ENCODE measurements around the gene ATAD5.

The ATAD5 gene

GRCh38 chr17:30913955-30914354 is 82.2 kb downstream of the ATAD5 start:
- Histone ChIP-seq H3K27me3 (ENCODE audit: insufficient read depth, poor library complexity, severe bottlenecking) (no peaks in the 10 kb centered on the region), H3K4me3 (replicated peaks; ENCODE audit: insufficient read depth, low read length) (no peak overlapping the region), H3K27ac (replicated peaks) (no peak overlapping the region)
- TF ChIP-seq GABPA (IDR thresholded peaks at IDR 0.05; ENCODE audit: low read depth) (no peak), SPI1 (IDR thresholded peaks at IDR 0.05; ENCODE audit: borderline replicate concordance, low read depth) (no peak), CTCF (IDR thresholded peaks at IDR 0.05; ENCODE audit: insufficient read depth, low read length) (no peak), POLR2AphosphoS5 (IDR thresholded peaks at IDR 0.05; ENCODE audit: low read depth) (no peak), REST (IDR thresholded peaks at IDR 0.05; ENCODE audit: insufficient replicate concordance, low read depth) (no peak)
- DNase-seq (ENCODE audit: low read depth in 1 of 2, low spot score in 1 of 2) = no peak

GRCh38 chr17:30915833-30916611 is 84.3 kb downstream of the ATAD5 start:
- Histone ChIP-seq H3K4me3 (replicated peaks; ENCODE audit: insufficient read depth, low read length) (no peak overlapping the region), H3K27ac (replicated peaks) (no peak overlapping the region), H3K27me3 (ENCODE audit: insufficient read depth, poor library complexity, severe bottlenecking) (no peaks in the 10 kb centered on the region)
- DNase-seq (ENCODE audit: low read depth in 1 of 2, low spot score in 1 of 2) = no peak
- TF ChIP-seq SPI1 (IDR thresholded peaks at IDR 0.05; ENCODE audit: borderline replicate concordance, low read depth) (no peak), REST (IDR thresholded peaks at IDR 0.05; ENCODE audit: insufficient replicate concordance, low read depth) (no peak), GABPA (IDR thresholded peaks at IDR 0.05; ENCODE audit: low read depth) (no peak), POLR2AphosphoS5 (IDR thresholded peaks at IDR 0.05; ENCODE audit: low read depth) (no peak), CTCF (IDR thresholded peaks at IDR 0.05; ENCODE audit: insufficient read depth, low read length) (no peak)

- no peak overlapping the region for H3K4me3 ChIP-seq (replicated peaks; ENCODE audit: insufficient read depth, low read length)
- no peak for DNase-seq (ENCODE audit: low read depth in 1 of 2, low spot score in 1 of 2)
- TF ChIP-seq SPI1 (IDR thresholded peaks at IDR 0.05; ENCODE audit: borderline replicate concordance, low read depth) (no peak), CTCF (IDR thresholded peaks at IDR 0.05; ENCODE audit: insufficient read depth, low read length) (no peak), REST (IDR thresholded peaks at IDR 0.05; ENCODE audit: insufficient replicate concordance, low read depth) (no peak), POLR2AphosphoS5 (IDR thresholded peaks at IDR 0.05; ENCODE audit: low read depth) (no peak), GABPA (IDR thresholded peaks at IDR 0.05; ENCODE audit: low read depth) (no peak)
- H3K27me3 ChIP-seq (ENCODE audit: insufficient read depth, poor library complexity, severe bottlenecking) = no peaks in the 10 kb centered on the region
- no peak overlapping the region for H3K27ac ChIP-seq (replicated peaks)
Observed at GRCh38 chr17:30917050-30917449, 85.3 kb downstream of the ATAD5 start.

All from HL-60 (cell line).